Measurements from ENCODE around the gene TMEM131.
"Not testable (repeated sequence)": the region's sequence is repeated elsewhere in the genome, so short reads cannot be mapped to it uniquely, and the experiment has no call there.

The TMEM131 gene

DNA sequence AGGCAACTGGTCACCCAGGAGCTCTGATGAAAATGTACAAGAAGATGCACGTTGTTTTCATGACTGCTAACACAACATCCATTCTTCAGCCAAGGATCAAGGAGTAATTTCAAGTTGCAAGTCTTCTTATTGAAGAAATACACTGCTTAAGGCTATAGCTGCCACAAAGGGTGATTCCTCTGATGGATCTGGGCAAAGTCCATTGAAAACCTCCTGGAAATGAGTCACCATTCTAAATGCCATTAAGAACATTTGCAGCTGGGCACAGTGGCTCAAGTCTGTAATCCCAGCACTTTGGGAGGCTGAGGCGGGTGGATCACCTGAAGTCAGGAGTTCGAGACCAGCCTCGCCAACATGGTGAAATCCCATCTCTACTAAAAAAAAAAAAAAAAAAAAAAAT is 142.7 kb downstream of the TMEM131 start:
- DNase-seq = not testable (repeated sequence)

DNA sequence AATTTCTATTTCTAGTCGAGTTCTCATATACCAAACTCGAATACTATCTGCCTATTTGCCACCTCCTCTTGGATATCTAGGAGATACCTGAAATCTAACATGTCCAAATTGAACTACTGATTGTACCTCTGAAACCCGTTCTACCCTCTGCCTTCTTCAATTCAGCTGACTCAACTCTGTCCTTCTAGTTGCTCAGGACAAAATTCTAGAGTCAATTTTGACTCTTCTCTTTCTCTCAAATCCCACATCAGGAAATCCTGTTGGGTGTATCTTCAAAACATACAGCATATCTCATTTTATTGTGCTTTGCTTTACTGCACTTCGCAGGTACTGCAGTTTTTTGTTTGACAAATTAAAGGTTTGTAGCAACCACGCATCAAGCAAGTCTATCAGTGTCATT is 144.6 kb downstream of the TMEM131 start:
- DNase-seq = no peak

DNA sequence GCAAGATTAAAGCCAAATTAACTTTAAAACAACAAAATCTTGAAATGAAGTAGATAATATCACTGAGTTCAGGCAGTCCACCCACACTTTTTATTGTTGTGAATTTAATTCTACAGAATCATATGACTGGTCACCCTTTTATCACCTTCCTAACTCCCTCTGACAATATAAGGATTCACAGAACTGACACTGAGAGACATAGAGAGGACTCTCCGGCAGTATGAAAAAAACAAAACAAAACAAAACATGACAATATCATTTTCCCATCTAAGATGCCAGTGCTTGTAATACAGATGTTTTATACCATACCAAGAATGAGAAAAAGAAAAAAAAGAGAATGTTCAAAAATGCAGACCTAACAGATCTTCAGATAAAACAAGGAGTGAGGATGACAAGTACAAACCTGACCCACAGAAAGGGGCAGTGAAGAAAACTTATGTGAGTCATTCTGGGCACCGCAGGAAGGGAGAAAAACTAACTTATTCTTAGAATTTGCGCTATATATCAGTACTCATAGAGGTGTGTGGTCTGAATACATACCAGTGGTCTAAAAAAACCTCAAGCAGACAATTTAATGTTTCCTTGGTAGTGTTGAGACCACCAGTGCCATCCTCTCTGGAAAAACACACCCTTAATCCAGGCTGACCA is 145.7 kb downstream of the TMEM131 start:
- DNase-seq = no peak

DNA sequence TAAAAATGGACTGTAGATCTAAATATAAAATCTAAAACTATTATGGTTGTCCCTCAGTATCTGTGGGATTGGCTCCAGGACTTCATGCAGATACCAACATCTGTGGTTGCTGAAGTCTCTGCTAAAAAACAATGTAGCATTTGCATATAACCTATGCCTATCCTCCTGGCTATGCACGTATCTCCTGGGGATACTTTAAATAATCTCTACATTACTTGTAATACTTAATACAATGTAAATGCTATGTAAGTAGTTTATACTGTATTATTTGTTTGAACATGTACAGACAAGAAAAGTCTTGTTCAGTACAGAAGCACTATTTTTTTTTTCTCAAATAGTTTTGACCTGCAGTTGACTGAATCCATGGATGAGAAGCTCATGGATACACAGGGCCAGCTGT is 147.4 kb downstream of the TMEM131 start:
- no peak for DNase-seq

DNA sequence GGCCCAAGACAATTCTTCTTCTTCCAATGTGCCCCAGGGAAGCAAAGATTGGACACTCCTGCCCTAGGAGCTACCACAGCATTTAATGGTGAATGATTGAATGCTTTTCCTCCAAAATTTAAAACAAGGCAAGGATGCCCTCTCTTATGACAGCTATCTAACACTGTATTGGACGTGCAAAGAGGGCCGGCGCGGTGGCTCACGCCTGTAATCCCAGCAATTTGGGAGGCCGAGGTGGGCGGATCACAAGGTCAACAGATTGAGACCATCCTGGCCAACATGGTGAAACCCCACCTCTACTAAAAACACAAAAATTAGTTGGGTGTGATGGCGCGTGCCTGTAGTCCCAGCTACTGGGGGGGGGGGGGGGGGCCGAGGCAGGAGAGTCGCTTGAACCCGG is 149.0 kb downstream of the TMEM131 start:
- DNase-seq = not testable (repeated sequence)

DNA sequence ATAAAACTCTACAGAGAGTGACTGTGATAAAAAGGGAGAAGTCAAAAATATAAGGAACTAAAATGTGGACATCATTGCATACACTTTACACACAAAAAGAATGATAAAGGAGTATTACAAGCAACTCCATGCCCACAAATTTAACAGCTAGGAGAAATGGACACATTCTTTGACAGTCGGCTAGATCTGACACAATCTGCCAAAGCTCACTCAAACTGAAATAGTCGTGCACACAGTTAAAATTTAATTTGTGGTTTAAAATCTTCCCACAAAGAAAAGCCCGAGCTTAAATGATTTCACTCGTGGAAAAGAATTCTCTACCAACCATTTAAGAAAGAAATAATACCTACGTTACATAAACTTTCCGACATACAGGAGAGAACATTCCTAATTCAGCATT is 149.9 kb downstream of the TMEM131 start:
- DNase-seq = no peak

DNA sequence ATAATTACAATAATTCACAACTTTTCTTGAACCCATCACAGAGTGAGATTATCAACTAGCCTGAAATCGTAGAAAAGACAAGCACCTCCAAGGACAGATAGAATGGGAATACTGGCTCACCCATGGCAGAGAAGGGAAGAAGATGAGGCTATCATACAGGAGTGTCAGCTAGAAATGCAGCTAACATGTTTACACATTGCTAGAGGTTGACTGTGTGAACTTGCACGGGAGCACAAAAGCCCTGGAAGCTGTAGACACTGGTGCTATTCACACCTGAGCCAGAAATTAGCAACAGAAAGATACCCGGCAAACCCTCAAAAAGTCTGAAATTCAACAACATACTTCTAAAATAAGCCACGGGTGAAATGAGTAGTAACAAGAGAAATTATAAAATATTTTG is 150.6 kb downstream of the TMEM131 start:
- DNase-seq = no peak

DNA sequence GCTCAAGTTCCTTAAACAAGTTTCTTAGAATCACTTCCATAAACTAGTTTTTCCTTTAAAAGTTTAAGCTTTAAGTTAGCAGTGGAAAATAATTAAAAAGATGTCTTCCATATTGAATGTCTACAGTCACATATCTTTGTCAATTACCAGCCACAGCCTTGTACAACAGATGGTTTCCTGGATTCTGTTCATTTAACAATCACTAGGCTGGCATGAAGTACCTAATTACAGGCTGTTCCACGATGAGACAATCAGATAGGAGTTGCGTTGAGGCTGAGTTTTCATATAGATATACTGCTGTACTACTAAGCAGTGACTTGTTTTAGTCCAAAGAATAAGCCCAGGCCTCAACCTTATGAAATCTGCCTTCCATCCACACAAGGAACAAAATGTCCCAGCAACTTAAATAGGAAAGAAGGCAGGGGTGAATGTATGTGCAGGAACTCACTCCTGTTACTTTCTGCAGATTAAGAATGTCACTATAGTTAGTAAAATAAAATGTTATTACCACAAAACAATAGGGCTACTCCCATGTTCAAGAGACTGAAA is 151.4 kb downstream of the TMEM131 start:
- DNase-seq = no peak

DNA sequence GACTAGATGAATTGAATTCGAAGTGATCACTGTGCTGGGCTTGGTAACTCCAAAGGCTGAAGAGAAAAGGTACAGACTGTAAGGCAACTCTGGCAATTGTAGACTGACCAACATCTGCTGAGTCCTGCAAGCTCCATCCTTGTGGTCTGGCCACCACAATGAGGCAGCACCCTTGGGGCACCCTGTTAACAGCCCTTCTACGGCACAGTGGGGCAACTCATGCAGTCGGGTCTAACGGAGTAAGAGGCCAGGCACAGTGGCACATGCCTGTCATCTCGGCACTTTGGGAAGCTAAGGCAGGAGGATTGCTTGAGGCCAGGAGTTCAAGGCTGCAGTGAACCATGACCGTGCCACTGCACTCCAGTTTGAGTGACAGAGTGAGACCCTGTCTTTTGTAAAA is 155.6 kb downstream of the TMEM131 start:
- DNase-seq = no peak

DNA sequence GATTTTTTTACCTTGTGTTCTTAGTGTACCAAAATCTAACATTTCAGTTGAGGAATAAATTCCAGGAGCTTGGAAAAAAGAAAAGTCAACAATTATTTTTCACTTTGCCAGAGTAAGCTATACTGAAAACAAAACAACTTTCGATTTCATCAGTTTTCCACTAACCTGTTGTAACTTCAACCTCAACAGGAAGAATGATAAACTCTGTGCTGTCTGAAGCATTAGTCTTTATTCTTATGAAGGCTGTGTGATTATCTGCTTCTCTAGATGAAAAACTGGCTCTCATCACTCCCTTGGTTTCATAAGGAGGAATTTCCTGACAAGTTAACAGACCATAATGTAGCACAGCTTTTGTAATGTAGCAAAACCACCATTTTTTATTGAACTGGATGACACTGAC is 161.1 kb downstream of the TMEM131 start:
- no peak for DNase-seq

DNA sequence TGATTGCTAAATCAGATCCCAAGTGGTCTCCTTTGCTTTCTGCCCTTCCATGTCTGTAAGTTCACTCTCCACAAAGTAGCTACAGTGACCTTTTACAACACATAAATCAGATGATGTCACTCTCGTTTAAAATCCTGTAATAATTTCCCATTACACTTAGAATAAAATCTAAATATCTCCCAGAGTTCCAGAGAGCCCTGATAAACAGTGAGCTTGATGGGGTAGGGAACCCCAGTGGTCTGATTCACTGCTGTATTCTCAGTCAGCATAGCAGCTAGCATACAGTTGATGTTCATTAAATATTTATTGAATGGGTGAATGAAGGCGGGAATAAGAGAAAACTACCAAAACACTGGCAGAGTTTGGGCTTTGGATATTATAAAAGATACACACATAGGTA is 164.6 kb downstream of the TMEM131 start:
- DNase-seq = no peak

DNA sequence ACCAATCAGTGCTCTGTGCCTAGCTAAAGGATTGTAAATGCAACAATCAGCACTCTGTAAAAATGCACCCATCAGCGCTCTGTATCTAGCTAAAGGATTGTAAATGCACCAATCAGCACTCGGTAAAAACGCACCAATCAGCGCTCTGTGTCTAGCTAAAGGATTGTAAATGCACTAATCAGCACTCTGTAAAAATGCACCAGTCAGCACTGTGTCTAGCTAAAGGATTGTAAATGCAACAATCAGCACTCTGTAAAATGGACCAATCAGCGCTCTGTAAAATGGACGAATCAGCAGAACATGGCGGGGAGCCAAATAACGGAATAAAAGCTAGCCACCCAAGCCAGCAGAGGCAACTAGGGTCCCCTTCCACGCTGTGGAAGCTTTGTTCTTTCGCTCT is 166.5 kb downstream of the TMEM131 start:
- not testable (repeated sequence) for DNase-seq

DNA sequence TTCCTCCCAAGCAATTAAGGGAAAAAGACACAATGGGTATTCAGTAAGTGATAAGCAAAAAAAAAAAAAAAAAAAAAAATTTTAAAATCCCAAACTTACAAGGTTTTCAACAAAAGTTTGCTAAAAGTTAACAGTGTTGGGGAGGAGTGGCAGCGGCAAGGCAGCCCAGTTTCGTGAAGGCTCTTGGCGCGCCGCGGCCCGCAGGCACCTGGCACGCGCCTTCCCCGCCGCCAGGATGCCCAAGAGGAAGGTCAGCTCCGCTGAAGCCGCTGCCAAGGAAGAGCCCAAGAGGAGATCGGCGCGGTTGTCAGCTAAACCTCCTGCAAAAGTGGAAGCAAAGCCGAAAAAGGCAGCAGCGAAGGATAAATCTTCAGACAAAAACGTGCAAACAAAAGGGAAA is 168.7 kb downstream of the TMEM131 start:
- DNase-seq = not testable (repeated sequence)

DNA sequence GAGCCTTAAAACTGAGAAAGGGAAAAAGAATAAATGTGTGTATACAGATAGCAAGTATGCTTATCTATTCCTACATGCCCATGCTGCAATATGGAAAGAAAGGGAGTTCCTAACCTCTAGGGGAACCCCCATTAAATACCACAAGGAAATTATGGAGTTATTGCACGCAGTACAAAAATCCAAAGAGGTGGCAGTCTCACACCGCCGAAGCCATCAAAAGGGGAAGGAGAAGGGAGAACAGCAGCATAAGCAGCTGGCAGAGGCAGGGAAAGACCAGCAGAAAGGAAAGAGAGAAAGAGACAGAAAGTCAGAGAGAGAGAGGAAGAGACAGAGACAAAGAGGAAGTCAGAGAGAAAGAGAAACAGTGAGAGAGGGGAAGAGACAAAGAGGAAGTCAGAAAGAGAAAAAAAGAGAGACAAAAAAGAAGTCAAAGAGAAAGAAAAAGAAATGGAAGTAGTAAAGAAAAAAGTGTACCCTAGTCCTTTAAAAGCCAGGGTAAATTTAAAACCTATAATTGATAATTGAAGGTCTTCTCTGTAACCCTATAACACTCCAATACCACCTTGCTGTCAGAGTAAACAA is 169.4 kb downstream of the TMEM131 start:
- not testable (repeated sequence) for DNase-seq

DNA sequence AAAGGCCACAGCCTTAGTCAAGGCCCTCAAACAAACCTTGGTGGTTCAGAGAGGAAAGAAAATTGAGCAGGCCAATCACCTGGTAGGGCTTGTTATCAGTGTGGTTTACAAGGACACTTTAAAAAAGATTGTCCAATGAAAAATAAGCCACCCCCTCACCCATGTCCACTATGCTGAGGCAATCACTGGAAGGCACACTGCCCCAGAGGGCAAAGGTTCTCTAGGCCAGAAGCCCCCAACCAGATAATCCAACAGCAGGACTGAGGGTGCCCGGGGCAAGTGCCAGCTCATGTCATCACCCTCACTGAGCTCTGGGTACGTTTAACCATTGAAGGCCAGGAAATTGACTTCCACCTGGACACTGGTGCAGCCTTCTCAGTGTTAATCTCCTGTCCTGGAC is 171.7 kb downstream of the TMEM131 start:
- not testable (repeated sequence) for DNase-seq

DNA sequence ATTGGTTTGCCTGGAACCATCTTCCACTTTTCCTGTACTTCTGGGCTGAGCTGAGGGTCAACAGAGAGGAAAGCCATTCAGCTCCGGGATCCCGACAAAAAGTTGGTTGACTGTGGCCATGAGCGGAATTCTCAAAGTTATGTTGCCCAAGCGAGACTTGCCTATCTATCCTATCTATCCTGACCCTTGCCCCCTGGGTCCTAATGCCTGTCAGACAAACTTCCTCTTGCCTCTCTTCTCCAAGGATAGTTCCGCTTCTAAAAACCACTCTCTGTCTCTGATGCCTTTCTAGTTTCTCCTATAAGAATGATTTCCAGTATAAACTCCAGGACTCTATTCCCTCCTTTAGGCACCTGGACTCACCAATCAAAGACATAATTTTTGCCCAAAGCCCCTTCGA is 173.9 kb downstream of the TMEM131 start:
- DNase-seq = not testable (repeated sequence)

DNA sequence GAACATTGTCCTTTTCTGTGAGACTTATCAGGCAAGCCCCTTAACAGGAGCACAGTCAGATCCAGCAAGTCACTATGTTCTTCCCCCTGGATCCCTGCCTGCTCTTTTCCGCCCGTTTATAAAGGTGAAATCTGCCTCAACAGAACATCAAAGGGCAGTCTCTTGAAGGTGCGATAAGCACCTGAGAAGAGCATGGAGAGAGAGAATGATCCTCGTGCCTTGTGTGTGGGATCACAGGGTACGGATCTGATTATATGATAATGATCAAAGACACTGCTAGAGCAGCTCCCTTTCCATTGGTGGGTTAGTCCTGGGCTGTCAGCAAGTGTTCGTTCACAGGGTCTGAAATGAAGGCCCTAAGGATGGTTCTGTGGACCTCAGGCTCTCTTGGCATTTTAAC is 176.0 kb downstream of the TMEM131 start:
- DNase-seq = no peak

DNA sequence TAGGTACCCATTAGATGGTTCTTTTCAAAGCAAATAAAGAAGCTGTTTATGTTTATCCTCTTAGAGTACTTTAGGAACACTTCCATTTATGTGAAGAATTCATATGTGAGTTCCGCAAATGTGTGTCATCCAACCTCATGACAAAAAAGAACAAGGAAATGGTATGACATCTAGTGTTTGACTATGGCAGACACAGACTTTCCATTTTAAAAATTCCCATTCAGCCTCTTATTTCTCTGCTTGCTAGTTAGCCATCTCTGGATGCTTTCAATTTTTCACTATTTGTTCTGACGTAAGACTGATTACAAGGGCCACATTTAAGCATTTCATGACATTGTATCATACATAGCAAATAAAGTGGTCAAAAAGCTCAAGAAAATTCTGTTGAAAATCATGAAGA is 179.3 kb downstream of the TMEM131 start:
- DNase-seq = no peak

DNA sequence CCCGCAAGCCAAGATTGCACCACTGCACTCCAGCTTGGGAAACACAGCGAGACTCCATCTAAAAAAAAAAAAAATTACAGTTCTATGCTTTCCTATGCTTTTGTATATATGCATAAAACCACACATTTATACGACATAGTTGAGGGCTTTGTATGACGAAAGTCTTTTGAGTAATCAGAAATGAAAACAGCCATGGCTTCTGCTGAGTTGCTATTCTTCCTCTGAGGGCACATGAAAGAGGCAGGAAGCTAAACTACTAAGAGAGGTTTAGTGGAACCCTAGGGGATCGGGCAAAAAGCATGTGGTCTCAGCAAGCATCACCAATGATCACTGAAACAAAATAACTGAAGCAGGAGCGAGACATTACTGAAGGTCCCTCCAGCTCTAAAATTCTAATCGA is 182.8 kb downstream of the TMEM131 start:
- DNase-seq = no peak

DNA sequence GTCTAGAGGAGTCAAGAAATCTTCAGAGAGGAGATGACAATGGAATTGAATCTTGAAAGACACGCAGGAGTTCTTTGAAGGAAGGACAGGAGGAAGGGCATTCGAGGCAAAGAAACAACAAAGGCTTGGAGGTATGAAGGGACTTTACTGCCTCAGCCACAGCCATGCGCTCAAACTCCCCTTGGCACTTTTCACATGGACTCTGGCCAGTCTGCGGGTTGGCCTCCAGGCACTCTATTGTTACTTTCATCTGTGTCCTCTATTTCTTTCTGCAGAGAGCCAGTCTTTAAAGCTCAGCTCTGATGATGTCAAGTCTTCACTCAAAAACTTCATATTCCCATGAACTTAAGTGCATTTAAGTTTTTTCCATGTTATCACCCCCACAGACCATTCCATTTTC is 186.9 kb downstream of the TMEM131 start:
- DNase-seq = no peak

DNA sequence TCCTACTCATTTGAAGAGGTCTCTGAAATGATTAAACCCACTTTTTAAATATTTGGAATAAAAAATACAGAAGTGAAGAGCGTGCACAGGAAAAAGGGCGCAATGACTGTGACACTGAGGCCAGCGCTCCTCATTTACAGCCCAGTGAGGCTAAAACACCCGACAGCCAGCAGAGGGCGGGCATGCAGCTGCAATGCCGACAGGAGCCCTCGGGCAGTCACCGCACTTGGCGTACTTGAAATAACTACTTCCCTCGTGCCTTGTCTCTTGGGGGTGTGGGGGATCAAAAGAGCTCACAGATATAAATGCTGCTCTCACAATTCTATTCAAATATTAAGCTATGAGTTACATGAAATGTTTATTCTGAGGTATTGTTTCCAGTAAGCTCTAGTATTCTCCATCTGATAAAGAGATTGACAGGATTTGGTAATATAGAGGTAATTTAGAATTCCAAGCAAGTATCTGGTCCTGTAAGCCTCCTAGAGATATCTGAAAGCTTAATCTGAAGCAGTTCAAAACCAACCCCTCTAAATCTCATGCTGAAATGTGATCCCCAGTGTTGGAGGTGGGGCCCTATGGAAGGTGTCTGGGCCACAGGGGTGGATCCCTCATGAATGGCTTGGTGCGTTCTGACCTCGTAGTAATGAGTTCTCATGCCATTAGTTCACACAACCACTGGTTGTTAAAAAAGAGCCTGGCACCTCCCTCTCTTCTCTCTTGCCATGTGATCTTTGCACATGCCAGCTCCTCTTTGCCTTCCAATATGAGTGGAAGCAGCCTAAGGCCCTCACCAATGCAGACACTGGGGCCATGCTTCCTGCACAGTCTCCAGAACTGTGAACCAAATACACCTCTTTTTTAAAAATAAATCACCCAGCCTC is 188.8 kb downstream of the TMEM131 start:
- peak; percentile 33 for DNase-seq

DNA sequence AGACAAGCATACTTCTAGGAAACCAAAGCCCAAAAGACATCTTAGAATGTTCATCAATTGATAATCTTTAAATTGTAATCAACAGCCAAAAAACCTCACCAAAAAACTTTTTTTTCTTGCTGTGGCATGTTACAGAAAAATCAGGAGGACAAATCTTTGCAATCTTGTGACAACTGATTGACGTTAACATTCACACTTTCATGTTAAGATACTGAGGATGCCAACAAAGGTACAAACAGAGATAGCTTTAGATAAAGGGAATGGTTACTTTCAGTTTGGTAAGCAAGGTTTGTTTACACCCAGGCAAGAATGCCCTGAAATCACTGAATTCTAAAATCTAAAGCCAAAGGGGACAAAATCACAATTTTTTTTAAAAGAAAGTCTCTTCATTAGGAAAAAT is 190.0 kb downstream of the TMEM131 start:
- no peak for DNase-seq

DNA sequence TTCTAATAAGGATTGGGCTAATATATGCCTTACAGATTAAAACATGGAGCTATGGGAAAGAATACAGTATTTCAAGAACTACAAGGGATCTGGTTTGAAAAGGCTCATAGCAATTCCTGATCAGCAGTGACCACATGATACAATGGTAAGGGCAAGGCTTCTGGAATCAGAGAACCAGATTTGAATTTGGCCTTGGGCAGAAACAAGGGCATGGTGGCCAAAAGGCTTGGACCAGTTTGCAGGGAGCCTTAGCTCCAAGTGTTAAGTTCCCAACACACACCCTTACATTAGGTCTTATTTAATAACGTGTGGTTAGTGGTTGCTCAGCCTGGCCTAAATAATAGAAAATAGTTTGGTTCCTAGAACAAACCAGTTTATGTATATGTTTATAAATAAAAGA is 194.7 kb downstream of the TMEM131 start:
- no peak for DNase-seq

DNA sequence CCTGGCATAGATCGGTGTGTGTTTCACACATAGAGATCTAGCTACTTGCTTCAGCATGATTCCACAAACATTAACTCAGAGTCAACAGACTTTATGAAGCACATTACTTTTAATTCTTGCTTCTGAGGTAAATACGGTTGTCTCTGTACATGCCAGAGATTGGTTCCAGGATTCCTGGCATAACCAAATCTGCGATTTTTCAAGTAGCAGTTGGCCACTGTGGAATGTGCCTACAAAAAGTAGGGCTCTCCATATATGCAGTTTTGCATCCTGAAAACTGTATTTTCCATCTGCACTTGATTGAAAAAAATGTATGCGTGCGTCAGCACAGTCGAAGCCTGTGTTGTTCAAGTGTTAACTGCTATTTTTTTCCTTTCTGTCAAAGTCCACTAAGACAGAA is 197.3 kb downstream of the TMEM131 start:
- DNase-seq = no peak

Measured in NCI-H1092 (cell line).